GM19452 (cell line): ENCODE data around the gene PALD1.
A peak's percentile ranks its signal among the peaks of the same experiment; 100 is the strongest.
"Not testable (repeated sequence)": the region's sequence is repeated elsewhere in the genome, so short reads cannot be mapped to it uniquely, and the experiment has no call there.

Source experiments
- ATAC-seq: cut with Tn5 transposase; IDR thresholded peaks from one replicate; pipeline ENCODE4 v1.9.1; 2021; ENCODE audit not compliant: unreplicated experiment

PALD1 gene

DNA sequence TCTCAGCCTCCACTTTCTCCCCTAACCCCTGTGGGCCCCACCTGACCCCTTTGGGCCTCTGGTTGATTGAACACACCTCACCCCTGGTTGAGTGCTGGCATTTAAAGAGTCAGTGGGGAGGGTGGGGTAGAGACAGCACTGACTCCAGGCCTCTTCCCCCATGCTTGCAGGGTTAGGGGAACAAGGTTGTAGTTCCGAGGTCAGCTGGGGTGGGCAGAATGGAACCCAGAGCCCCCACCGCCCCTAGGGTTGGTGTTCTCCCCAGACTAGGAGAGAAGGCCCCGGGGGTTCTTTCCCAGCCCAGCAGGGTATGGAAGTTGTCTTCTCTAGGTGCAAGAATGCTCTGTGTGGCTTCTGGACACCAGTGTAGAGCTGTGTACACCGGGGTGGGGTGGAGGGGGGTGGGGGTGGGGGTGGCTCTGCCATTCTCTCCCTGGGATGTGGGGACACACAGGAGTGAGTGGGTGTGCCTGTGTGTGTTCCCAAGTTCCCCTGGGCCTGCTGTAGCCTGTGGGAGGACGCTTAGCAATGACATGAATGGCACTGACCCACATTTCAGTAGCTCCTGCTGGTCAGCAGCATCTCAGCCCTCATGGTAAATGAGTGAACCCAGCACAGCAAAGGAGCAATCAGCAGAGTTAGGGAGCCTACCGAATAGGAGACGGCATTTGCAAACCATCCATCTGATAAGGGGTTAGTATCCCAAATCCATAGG lies 90.4 kb downstream of the PALD1 start:
- ATAC-seq: no peak

DNA sequence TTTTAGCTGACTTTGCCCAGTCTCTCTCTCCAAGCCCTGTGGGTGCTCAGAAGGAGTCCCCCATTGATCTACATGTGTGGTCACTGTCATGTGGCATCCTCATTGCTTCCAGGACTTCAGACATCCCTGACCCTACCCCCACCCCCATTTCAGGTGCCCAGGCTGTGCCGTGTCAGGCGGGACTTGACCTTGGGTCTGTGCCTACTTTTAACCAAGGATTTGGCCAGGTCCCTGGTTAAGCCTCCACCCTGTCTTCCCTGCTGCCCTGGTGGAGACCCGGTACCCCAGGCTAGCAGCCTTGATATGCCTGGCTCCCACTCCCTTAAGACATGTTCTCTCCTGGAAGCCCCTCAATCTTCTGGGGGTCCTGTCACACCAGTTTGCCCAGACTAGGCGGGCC lies 92.7 kb downstream of the PALD1 start:
- ATAC-seq: no peak

DNA sequence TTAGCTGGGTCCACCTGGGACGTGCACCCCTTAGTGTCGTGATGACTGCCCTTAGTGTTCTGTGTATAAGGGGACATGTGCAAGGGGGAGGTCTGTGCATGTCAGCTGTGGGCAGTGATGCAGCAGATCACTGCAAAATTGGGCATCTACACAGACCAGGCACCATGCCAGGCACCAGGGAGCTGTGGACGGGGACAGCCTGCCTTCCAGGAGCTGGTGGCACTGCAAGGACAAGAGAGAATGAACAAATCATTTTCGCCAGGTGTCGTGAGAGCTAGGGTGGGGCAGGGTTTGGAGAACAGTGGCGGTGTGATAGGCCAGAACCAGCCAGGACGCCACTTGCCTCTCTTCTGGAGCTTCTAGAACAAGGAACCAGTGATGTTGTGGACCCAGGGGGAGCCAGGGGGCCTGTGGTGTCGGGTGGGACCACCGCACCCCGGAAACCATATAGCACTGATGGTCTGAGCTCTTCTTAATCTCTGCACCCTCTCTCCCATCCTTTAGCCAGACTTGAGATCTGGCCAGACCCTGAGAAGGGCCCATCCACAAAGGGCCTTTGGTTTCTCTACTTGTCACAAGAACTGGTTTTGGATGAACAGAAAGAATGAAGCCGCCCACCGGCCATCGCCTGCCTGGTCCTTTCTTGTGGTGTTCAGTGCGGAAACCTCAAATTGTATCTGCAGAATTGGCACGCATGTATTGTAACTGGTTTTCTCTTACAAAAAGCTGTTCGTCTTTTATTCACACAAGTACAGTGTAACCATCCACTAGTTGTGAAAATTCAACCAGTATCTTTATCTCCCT lies 93.3 kb downstream of the PALD1 start:
- no peak for ATAC-seq

DNA sequence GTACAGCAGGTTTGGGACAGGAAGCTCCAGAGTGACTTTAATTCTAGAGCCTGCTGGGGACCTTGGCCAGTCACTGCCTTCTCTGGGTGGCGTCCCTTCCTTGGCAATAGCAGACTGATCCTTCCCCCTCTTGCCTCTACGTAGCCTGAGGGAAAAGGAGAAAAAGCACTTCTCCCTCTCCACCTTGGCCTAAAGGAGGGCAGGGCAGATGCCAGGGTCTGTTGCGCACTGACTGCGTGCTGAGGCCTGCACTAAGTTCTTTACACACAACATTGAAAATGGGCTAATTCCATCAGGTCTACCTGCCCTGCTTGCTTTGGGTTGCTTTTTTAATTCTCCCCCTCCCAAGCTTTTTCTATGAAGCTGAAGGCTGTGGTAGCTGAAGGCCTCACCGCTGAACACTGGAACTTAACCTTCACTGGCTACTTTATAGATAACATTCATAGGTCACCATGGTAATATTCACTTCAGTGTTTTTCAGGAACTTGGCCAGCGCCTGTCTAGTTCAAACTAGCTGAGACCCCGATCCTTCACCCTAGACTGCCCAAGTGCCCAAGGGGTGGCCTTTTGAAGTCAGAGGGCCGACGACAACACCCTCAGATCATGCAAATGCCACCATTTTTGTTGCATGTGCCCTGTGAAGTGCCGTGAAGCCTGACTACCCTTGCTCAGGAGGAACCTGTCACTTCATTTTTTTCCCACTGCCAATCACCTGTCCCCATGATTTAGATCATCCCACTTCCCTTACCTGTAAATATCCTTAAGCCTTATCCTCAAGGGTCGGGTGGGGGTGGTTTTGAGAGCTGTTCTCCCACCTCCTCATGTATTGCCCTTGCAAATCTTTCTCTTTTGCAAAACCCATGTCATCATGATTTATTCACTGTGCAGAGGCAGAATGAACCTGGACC lies 95.3 kb downstream of the PALD1 start:
- no peak for ATAC-seq

DNA sequence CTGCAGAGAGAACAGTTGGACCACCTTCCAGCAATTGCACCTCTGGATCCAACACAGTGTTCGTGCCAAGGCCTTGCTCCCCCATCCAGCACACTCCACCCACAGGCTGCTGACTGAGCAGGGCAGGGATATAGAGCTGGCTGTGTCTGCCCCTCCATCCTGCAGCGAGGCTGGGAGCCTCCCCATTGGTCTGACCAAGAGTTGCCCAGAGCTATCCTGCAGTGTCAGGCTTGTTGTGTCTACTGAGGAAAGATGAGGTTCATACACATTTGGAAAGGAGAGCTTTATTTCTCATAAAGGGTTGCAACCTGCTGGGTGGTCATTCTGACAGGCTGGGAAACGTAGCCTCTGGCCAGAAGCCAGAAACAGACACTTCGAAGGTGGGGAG lies 96.9 kb downstream of the PALD1 start:
- ATAC-seq: no peak

DNA sequence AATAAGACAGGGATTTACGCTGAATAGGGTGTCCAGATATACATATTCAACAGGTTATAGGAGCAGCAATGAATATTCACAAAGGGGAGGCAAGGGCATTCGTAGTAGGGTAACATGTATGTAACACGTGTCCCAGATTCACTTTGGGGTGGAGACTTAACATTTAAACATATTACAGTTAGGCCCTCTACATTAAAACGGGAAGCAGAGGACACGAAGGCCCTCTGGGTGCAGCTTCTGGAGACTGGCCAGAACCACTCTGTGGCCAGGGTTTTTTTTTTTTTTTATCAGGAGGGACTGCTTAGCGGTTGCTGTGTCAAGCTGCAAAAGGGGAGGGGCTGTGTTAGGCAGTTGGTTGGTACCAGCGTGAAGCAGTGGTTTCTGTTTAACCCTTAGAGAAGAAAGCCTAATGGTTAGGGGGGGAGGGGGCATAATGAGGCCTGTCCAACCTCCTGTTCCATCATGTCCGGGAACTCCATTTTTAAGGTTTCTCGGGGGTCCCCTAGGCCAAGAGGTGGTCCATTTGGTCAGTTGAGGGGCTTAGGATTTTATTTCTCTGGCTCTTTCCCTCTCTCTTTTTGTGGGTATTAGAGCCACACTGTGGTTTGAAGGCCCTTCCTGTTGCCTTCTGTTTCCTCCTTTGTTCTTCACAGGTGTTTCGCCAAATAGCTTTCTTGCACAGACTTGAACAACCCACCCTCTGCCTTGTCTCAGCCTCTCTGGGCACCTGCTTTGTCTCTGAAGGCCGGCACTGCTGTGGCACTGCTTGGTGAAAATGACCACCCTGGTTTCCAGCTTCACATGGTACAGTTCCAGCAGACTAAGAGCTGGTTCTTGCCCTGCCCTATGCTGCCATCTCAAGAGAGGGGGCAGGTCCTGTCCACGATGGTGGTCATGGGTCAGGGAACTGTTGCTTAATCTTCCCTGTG lies 97.6 kb downstream of the PALD1 start:
- peak; percentile 44 for ATAC-seq

DNA sequence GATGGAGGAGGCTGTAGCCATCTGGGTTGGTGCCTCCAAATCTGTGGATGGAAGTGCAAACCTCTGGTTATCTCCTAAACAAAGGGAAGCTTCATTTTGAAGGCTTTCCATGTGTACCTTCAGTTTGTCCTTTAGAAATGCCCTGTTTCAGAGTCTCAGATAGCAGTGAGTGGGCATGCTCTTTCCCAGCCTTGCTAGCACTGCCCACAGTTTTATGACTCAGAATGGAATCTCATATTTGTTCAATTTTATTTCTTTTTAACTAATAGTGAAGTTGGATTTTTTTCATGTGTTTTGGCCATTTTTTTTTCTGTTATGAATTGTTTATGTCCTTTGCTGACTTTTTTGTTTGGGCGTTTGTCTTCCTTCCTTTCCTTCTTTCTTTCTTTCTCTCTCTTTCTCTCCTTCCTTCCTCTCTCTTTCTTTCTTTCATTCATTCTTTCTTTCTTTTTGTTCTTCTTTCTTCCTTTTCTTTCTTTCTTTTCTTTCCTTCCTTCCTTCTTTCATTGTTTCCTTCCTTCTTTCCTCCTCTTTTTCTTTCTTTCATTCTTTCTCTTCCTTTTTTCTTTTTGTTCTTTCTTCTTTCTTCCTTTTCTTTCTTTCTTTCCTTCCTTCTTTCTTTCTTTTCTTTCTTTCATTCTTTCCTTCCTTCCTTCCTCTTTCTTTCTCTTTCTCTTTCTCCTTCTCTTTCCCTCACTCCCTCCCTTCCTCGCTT lies 98.4 kb downstream of the PALD1 start:
- no peak for ATAC-seq

DNA sequence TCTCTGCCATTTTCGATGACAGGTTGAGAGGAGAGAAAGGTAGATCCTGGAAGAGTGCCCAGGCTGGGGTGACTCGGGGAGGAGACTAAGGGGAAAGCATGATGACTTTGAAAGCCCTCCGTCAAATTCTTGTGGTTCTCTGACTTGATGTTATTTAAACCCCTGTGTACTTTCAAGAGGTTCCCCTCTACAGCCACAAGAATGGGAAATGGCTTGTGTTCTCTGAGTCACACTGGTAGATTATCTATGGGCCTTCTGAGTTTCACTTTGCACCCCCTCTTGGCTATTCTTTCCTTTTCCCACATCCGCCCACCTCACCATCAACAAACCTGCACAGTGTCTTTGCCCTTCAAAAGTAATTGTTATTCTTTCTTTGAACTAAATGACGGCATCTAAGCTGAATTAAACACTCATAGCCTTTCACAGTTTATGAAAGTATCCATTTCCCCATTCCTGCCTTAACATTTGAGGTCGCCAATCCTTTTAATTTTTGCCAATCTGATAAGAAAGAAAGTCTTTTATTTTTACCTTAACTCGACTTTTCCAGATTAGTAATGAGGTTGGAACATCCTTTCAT lies 99.9 kb downstream of the PALD1 start:
- peak; percentile 60 for ATAC-seq

DNA sequence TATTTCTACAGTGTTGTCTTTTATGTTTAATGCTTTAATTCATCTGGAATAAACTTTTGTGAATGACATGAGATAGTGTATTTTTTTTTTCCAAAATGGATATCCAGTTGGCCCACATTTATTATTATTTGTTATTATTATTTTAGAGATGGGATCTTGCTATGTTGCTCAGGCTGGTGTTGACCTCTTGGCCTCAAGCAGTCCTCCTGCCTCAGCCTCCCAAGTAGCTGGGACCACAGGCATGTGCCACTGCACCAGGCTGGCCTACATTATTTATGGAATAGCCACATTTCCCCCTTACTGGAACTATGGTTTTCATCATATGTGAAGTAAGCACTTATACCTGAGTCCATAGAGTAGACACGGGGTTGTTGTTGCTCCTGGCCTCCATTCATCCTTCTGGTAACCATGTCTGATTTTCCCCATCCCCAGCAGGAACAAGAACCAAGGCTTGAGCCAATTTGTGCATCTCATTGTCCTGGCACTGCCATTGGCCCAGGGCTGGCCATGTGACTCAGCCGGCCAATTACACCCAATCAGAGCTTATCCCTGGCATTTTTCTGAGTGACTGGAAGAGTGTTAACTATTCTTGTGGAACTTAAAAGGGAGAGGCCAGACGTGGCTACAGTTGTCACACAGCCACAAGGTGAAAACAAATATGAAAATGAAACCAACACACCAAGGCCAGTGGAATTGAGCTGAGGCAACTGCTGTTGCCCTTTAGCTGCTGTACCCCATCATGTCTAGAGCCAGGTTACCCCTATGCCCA lies 100.9 kb downstream of the PALD1 start:
- ATAC-seq: no peak

DNA sequence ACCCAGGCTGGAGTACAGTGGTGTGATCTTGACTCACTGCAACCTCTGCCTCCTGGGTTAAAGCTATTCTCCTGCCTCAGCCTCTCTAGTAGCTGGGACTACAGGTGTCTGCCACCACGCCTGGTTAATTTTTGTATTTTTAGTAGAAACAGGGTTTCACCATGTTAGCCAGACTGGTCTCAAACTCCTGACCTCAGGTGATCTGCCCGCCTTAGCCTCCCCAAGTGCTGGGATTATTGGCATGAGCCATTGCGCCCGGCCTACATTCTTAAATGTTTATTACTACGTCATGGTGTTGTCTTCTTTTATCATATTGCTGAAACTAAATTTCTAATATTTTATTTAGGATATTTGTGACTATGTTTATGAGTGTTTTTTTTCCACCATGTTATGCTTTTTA lies 102.6 kb downstream of the PALD1 start:
- ATAC-seq: not testable (repeated sequence)

DNA sequence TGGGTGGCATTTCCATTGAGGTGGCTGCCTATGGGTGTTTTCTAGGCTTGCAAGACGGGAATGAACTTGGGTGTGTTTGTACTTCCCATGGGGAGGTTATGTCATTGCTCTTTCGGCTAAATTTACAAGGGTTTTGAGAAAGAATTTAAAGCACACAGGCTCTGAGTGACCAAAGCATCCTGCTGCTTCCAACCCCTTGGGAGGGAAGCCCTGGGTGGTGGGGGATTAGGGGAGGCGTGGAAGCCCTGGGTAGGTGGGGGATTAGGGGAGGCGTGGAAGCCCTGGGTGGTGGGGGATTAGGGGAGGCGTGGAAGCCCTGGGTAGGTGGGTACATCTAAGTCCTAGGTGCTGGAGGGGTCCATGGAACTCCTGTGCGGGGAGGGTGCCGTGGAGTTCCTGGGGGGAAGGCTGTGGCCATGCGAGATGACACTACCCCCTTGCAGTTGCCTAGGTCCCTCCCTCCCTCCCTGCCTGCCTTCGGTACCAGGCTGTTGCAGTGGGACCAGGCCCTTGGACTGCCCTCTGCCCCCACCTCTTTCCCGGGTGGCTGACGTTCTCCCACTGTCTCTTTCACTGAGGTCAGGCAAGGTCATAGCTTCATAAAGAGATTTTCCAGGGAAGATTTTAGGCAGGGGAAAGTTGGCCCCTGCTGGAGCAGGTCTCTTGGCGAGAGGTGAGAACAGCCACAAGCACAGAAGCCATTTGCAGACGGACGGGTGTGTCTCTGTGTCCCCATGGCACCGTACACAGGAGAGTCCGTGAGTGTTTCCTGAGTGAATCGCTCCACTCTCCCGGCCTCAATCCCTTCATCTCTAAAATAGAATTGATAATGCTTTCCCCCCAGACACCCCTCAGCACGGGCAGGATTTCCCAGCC lies 104.5 kb downstream of the PALD1 start:
- no peak for ATAC-seq

DNA sequence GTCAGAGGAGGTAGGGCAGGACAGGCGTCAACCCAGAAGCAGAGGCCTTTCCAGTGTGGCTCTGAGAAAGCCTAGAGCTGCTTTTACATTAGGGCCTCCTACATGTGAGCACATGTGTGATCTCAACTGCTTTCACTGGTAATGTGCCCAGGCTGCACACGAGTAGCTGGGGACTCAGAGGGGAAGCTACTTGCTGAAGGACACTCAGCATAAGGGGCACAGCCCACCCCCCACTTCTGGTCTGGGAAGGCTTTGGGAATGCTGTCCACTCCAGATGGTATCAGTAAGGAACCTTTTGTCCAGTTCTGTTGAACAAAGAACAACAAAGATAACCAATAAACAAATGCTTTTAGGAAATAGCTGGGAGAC lies 105.1 kb downstream of the PALD1 start:
- ATAC-seq: no peak

DNA sequence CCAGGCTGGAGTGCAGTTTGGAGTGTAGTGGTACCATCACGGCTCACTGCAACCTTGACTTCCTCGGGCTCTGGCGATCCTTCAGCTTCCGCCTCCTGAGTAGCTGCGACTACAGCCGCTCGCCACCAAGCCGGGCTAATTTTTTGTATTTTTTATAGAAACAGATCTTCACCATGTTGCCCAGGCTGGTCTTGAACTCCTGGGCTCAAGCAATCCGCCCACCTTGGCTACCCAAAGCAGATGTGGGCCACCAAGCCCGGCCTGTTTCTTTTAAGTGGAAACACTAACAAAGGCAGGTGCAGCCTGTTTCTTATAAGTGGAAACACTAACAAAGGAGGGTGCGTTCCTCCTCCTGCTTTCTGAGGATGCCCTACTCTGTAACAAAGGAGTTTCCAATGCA lies 105.8 kb downstream of the PALD1 start:
- no peak for ATAC-seq

DNA sequence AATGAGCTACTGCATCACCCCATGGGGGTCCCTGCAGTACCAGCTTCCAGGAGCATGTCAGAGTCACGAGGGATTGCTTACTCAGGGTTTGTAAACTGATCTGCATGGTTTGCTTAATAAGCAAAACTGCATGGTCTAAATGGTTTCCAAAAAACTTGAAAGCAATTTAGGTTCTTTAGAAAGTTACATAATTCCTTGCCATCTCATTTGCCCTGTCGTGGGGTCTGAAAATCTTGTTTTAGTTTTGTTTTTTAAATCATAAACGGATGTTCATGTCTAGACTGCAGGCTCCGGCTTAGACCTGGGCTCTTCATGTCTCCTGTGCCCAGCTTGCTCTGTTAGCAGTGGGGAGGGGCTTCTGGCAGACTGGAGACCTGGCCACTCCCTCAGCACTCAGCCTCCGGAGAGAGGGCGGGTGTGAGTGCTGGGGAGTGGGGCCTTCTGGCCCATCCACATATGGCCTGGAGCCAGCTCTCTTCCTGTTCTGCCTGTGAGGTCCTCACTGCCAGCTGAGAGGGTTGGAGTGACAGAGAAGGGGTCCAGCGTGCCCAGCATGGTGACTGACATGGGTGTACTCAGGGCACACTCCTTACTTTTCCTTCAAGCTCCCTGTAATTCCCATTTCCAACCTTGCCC lies 106.5 kb downstream of the PALD1 start:
- ATAC-seq: no peak

DNA sequence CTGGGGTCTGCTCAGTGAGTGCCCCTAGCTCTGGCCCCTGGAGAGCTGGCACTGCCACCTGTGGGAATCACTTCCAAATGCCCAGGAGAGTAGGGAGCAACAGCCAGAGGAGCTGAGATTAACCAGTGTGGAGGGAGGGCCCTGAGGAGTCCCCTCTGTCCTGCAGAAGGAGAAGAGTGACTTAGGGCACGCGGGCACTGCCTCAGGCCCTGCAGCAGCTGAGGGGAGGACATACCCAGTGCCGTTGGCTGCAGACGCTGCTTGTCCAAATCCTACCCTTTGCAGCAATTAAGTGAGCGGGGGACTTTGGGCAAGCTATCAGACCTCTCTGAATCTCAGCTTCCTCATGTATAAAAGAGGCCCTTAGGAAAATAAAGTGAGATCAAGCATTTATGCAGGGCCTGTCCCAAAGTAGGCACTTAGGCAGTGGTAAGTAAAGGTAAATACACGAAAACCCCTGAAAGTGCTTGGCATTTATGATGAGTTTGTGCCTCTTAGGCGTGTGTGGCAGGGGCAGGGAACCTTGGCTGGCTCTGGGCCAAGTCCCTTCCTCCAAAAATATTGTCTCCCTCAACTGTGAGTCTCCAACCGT lies 107.1 kb downstream of the PALD1 start:
- ATAC-seq: no peak

DNA sequence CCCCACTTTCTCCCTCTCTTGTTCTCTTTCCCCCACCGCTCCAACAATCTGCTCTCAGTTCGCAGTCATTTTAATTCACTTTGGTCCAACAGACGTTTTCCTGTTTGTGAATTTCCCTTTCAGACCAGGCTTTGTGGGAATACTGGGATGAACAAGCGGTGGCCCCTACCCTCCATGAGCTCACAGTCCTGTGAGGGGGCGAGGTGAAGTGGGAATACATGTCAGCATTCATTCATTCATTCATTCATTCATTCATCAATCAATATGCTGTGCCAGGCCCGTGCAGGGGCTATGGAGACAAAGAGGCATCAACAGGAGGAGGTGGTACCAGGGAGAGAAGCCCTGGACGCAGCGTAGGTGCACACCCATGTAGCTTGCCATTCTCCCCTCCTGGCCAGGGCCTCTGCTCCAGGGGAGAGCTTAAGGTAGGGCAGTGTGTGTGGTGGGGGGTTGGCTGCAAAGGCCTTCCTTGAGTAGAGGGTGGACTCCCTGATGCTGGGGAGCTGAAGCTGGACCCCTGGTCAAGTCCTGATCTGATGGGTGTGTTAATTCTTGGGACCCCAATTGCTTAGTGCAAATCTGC lies 107.9 kb downstream of the PALD1 start:
- no peak for ATAC-seq
